ENCODE data around the gene RNF144B. TPM values are rescaled to one million over a fixed set of nuclear protein-coding genes. Genes with fewer than 3 reads are reported as not detected.

RNF144B gene
- total and polyA plus RNA-seq, 2 of the 13 experiments (the other 11 are each of a cell fraction or from before 2014, with no cell fraction given), result 1.8 to 4.3 TPM

DNA sequence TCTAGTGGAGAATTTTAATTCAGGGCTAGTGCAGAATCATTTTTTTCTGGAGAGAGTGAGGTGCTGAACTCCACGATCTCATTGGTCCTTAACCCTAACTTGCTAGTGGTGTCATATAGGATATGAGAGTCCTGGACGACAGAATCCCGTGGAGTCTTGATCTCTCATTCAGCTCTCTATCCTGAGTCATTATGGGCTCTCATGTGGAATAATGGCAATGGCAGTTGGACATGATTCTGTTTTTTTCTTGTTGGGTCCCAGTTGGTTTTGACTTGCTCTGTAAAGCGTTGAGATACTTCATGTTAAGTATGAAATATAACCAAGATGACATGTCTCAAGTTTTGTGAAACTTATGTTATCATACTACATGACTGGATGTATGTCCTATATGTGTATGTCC, 6.3 kb upstream of the RNF144B start (continued):
- TF ChIP-seq, protein P1, sequence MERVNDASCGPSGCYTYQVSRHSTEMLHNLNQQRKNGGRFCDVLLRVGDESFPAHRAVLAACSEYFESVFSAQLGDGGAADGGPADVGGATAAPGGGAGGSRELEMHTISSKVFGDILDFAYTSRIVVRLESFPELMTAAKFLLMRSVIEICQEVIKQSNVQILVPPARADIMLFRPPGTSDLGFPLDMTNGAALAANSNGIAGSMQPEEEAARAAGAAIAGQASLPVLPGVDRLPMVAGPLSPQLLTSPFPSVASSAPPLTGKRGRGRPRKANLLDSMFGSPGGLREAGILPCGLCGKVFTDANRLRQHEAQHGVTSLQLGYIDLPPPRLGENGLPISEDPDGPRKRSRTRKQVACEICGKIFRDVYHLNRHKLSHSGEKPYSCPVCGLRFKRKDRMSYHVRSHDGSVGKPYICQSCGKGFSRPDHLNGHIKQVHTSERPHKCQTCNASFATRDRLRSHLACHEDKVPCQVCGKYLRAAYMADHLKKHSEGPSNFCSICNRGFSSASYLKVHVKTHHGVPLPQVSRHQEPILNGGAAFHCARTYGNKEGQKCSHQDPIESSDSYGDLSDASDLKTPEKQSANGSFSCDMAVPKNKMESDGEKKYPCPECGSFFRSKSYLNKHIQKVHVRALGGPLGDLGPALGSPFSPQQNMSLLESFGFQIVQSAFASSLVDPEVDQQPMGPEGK (CRISPR knock-in tag; IDR thresholded peaks at IDR 0.05), result no peak

DNA sequence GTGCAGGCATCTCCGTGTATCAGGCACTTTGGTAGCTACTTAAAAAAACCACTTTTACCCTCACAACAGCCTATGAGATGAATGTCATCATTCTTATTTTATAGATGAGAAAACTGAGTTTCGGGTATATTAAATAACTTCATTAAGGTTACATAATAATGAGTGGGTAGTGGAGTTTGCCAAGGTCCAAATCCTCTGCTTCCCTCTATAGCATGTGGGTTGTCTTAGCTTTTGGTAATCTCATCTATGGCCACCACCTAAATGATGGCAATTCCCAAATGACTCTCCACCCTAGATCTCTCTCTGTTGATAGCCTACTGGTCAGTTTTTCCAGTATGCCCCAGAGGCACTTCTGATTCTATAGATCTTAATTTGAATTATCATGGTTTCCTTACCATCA, 3.7 kb upstream of the RNF144B start:
- no peak overlapping the region for H3K4me2 ChIP-seq (ENCODE audit: low read depth, low read length)
- H2AFZ ChIP-seq (ENCODE audit: low read length), result no peak overlapping the region
- FAIRE-seq (no peak), ATAC-seq (no peak), DNase-seq (ENCODE audit: low spot score) (no peak)
- H3K27me3 ChIP-seq (ENCODE audit: control insufficient read depth in 1 of 2, insufficient read depth in 2 of 2, low read length in 2 of 2), result peaks cover 0 to 3% of the 10 kb centered on the region in 2 experiments; a peak in 3 of 5 replicates
- ChIA-PET CTCF (ENCODE audit: low intra/inter-chr PET ratio, low total read pairs) (no interaction called here), POLR2A (no interaction called here)
- H3K4me3 ChIP-seq (replicated peaks in 1 of 3; ENCODE audit: insufficient read depth in 1 of 3, low read depth in 2 of 3, low read length in 3 of 3), result no peak overlapping the region
- no peaks in the 10 kb centered on the region for H3K9me3 ChIP-seq (ENCODE audit: low read length)
- no TSS peak for BruUV-seq (replicated peaks)
- in situ Hi-C loops (cut with HindIII; ENCODE audit: extremely low pct_ligation_motif_present, low pct_unique_long_range_greater_than_20kb), result no loop called here
- no peak for TF ChIP-seq FIP1L1 (IDR thresholded peaks at IDR 0.05; ENCODE audit: borderline replicate concordance, insufficient read depth, low read depth, low read length)
- TF ChIP-seq, protein P2, sequence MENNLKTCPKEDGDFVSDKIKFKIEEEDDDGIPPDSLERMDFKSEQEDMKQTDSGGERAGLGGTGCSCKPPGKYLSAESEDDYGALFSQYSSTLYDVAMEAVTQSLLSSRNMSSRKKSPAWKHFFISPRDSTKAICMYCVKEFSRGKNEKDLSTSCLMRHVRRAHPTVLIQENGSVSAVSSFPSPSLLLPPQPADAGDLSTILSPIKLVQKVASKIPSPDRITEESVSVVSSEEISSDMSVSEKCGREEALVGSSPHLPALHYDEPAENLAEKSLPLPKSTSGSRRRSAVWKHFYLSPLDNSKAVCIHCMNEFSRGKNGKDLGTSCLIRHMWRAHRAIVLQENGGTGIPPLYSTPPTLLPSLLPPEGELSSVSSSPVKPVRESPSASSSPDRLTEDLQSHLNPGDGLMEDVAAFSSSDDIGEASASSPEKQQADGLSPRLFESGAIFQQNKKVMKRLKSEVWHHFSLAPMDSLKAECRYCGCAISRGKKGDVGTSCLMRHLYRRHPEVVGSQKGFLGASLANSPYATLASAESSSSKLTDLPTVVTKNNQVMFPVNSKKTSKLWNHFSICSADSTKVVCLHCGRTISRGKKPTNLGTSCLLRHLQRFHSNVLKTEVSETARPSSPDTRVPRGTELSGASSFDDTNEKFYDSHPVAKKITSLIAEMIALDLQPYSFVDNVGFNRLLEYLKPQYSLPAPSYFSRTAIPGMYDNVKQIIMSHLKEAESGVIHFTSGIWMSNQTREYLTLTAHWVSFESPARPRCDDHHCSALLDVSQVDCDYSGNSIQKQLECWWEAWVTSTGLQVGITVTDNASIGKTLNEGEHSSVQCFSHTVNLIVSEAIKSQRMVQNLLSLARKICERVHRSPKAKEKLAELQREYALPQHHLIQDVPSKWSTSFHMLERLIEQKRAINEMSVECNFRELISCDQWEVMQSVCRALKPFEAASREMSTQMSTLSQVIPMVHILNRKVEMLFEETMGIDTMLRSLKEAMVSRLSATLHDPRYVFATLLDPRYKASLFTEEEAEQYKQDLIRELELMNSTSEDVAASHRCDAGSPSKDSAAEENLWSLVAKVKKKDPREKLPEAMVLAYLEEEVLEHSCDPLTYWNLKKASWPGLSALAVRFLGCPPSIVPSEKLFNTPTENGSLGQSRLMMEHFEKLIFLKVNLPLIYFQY (CRISPR knock-in tag; IDR thresholded peaks at IDR 0.05; ENCODE audit: borderline replicate concordance), result no peak
- no peak for TF ChIP-seq KLF9 (CRISPR knock-in tag; IDR thresholded peaks at IDR 0.05; ENCODE audit: low read depth)
- no peak for TF ChIP-seq MIER3 (CRISPR knock-in tag; IDR thresholded peaks at IDR 0.05; ENCODE audit: borderline replicate concordance)
- TF ChIP-seq, protein P3, sequence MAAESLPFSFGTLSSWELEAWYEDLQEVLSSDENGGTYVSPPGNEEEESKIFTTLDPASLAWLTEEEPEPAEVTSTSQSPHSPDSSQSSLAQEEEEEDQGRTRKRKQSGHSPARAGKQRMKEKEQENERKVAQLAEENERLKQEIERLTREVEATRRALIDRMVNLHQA (CRISPR knock-in tag; IDR thresholded peaks at IDR 0.05), result no peak
- no peak for TF ChIP-seq NFE2L2 (IDR thresholded peaks at IDR 0.05; ENCODE audit: low read length)
- H3K9ac ChIP-seq (ENCODE audit: insufficient read depth, low read depth, low read length), result no peak overlapping the region
- WGBS (ENCODE audit: low lambda C conversion rate), result 68% methylated on average over 2 of the region's 2 CpGs
- no peaks in the 10 kb centered on the region for H3K79me2 ChIP-seq (ENCODE audit: insufficient read depth, low read length)
- no peaks in the 10 kb centered on the region for H4K20me1 ChIP-seq (ENCODE audit: insufficient read depth, low read length)
- no peak overlapping the region for H3K27ac ChIP-seq (ENCODE audit: extremely low read length, insufficient read depth, low read length)
- no peaks in the 10 kb centered on the region for H3K36me3 ChIP-seq (replicated peaks in 1 of 2; ENCODE audit: control insufficient read depth in 1 of 2, insufficient read depth in 2 of 2, low read length in 2 of 2)
- intact Hi-C loops (cut with micrococcal nuclease; ENCODE audit: unreplicated experiment), result no loop called here
- H3K4me1 ChIP-seq (ENCODE audit: insufficient read depth, low read length), result peaks cover 59% of the 10 kb centered on the region
